ENCODE measurements around the gene FDXR. TPM values are rescaled to one million over a fixed set of nuclear protein-coding genes. Genes with fewer than 3 reads are reported as not detected.
A peak's percentile ranks its signal among the peaks of the same experiment; 100 is the strongest.

The FDXR gene
- polyA plus RNA-seq, 2 of the 4 experiments (the other 2 are of a cell fraction): 32.5 to 43.3 TPM

DNA sequence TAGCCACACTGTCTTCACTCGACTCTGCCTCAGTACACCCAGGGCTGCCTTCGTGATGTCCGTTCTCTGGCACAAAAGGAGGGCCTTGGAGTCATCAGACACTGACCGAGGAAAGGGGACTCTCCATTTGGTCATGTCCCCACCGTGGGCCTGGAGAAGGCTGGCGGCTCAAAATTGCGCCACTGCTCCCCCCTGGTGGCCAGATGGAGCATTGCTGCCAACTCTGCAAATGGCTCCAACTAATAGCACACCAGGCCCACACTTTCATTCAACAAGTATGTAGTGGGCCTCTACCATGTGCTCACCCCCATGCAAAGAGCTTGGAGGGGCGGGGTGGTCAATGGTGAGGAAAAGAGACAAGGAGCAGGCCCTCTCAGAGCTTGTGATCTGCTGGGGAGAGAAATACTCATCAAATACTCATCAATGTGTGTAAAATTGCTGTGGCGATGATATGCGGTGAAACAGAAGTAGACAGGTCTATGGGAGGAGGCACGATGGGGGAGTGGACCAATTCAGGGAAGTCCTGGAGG, 7.9 kb downstream of the FDXR start (continued):
- no peak for TF ChIP-seq KDM5A (IDR thresholded peaks at IDR 0.05)
- TF ChIP-seq CHD4 (IDR thresholded peaks at IDR 0.05; ENCODE audit: borderline replicate concordance): no peak
- no peak for TF ChIP-seq SREBF2 (IDR thresholded peaks at IDR 0.05)
- no peak for TF ChIP-seq FOSB (CRISPR knock-in tag; IDR thresholded peaks at IDR 0.05)
- TF ChIP-seq NFE2L2 (conservative IDR thresholded peaks at IDR 0.05; ENCODE audit: low read length): no peak
- TF ChIP-seq MAFK (IDR thresholded peaks at IDR 0.05; ENCODE audit: partially characterized antibody): peak; percentile 32
- no peak for TF ChIP-seq HEYL (CRISPR knock-in tag; IDR thresholded peaks at IDR 0.05)
- TF ChIP-seq MYC (IDR thresholded peaks at IDR 0.05; ENCODE audit: borderline replicate concordance, low read length): peak; percentile 41; the same call in 1 of the 2 replicates
- TF ChIP-seq FOXS1 (CRISPR knock-in tag; IDR thresholded peaks at IDR 0.05): no peak

- H3K4me1 ChIP-seq: peaks cover 40% of the 10 kb centered on the region
- no peak overlapping the region for H3K27ac ChIP-seq
- ChIA-PET CTCF (interaction anchor here (0.7 to 42.4 kb wide), 23 partner anchors 5 to 298 kb away, joined by 3 to 1302 read pairs (median 6); partner anchors contain the start of genes FDXR, GRIN2C, MRPL58 and NAT9), POLR2A (interaction anchor here (4.9 kb wide), 1 partner anchor 8 kb away, joined by 43 read pairs; the partner anchor contains the start of gene FDXR)
- ATAC-seq (no peak), FAIRE-seq (no peak), DNase-seq (ENCODE audit: low read depth in 1 of 2, low spot score in 1 of 2) (no peak)
- H3K4me3 ChIP-seq: no peak overlapping the region
- no peak overlapping the region for H3K4me2 ChIP-seq
- peaks cover 5% of the 10 kb centered on the region; the same call in 2 of the 3 replicates for H3K9me3 ChIP-seq
- TF ChIP-seq ATOH8 (CRISPR knock-in tag; IDR thresholded peaks at IDR 0.05; ENCODE audit: low read depth): no peak
- TF ChIP-seq HEYL (CRISPR knock-in tag; IDR thresholded peaks at IDR 0.05): no peak
- no peak for TF ChIP-seq POLR2AphosphoS2 (conservative IDR thresholded peaks at IDR 0.05; ENCODE audit: low read length)
- no peak for TF ChIP-seq ZSCAN20 (CRISPR knock-in tag; IDR thresholded peaks at IDR 0.05)
- TF ChIP-seq TFCP2L1 (CRISPR knock-in tag; IDR thresholded peaks at IDR 0.05): no peak
- TF ChIP-seq CBX8 (IDR thresholded peaks at IDR 0.05): no peak
- TF ChIP-seq RCOR1 (IDR thresholded peaks at IDR 0.05; ENCODE audit: low read depth, low read length): no peak
- TF ChIP-seq, protein P1, sequence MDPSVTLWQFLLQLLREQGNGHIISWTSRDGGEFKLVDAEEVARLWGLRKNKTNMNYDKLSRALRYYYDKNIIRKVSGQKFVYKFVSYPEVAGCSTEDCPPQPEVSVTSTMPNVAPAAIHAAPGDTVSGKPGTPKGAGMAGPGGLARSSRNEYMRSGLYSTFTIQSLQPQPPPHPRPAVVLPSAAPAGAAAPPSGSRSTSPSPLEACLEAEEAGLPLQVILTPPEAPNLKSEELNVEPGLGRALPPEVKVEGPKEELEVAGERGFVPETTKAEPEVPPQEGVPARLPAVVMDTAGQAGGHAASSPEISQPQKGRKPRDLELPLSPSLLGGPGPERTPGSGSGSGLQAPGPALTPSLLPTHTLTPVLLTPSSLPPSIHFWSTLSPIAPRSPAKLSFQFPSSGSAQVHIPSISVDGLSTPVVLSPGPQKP (IDR thresholded peaks at IDR 0.05; ENCODE audit: low read depth, low read length): no peak
- TF ChIP-seq, protein P2, sequence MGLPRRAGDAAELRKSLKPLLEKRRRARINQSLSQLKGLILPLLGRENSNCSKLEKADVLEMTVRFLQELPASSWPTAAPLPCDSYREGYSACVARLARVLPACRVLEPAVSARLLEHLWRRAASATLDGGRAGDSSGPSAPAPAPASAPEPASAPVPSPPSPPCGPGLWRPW (IDR thresholded peaks at IDR 0.05): no peak
- no peak for TF ChIP-seq BCL3 (IDR thresholded peaks at IDR 0.05)
- TF ChIP-seq PHF8 (IDR thresholded peaks at IDR 0.05; ENCODE audit: borderline replicate concordance, low read depth): no peak
- no peak for TF ChIP-seq POLR2A (IDR thresholded peaks at IDR 0.05; ENCODE audit: low read length)
- no peak for TF ChIP-seq JUN (IDR thresholded peaks at IDR 0.05)
- 95% methylated on average over 15 of the region's 15 CpGs for WGBS (ENCODE audit: missing lambda C conversion rate)
These were observed 8.4 kb downstream of the FDXR start for GRCh38 chr17:74864297-74864865.
